RWPE1 (cell line): ENCODE results near the gene AVPR1B.

Experiments
- CTCF ChIA-PET: fragments of 350-600 bp; sonication (Branson Sonifier 250); formaldehyde crosslinking; extraction: SDS; loops from one replicate; lab custom pipeline; 2021; lab: Yijun Ruan, JAX
- POLR2A ChIA-PET: fragments of 400-600 bp; formaldehyde crosslinking; extraction: SDS; loops from one replicate; lab custom pipeline; 2020; ENCODE audit warnings: antibody characterized with exemption; ENCODE audit not compliant: low non-redundant PET; lab: Yijun Ruan, JAX
- DNase-seq: peaks from one replicate; pipeline ENCODE4 v3.0.0; 2012; ENCODE audit warnings: low spot score
- H3K27ac ChIP-seq: fragments of 450-650 bp; 2 replicates; pipeline ENCODE4 v1.5.1; 2017
- TF ChIP-seq, protein P1 (sequence below): fragments of 450-650 bp; conservative IDR thresholded peaks from 2 replicates; pipeline ENCODE4 v1.5.1; 2017; ENCODE audit warnings: low read depth, mild to moderate bottlenecking

The AVPR1B gene

DNA sequence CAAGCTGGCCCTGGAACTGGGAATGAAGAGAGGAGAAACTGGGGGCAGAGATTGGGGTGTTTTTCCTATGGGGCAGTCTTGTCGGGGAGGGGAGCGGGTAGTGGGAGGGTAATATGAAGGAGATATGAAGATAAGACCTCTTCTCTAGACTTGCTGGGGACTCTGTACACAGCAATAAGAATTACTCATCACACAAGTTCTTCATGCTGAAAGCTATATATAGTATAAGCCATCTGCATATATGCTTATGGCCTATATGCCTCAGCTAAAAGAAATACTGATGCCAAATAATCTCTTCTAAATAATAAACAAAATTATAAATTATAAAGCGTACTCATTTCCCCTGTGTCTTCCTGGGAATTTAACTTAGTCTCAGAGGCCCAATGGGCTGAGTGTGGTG is 56.3 kb downstream of the AVPR1B start:
- POLR2A ChIA-PET = no interaction called here
- CTCF ChIA-PET = interaction anchor here (0.7 kb wide), 1 partner anchor 40 kb away, joined by 4 read pairs; no protein-coding TSS in a partner anchor
- TF ChIP-seq, protein P1, sequence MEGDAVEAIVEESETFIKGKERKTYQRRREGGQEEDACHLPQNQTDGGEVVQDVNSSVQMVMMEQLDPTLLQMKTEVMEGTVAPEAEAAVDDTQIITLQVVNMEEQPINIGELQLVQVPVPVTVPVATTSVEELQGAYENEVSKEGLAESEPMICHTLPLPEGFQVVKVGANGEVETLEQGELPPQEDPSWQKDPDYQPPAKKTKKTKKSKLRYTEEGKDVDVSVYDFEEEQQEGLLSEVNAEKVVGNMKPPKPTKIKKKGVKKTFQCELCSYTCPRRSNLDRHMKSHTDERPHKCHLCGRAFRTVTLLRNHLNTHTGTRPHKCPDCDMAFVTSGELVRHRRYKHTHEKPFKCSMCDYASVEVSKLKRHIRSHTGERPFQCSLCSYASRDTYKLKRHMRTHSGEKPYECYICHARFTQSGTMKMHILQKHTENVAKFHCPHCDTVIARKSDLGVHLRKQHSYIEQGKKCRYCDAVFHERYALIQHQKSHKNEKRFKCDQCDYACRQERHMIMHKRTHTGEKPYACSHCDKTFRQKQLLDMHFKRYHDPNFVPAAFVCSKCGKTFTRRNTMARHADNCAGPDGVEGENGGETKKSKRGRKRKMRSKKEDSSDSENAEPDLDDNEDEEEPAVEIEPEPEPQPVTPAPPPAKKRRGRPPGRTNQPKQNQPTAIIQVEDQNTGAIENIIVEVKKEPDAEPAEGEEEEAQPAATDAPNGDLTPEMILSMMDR = no peak
- no peak for DNase-seq
- H3K27ac ChIP-seq = no peak overlapping the region
